SW480 (cell line): ENCODE data around the gene TAAR1.
"Not testable (repeated sequence)": the region's sequence is repeated elsewhere in the genome, so short reads cannot be mapped to it uniquely, and the experiment has no call there.

Experiments
- DNase-seq: peaks from one replicate; pipeline ENCODE4 v3.0.0-alpha.2; 2016; ENCODE audit warnings: low spot score

The TAAR1 gene, protein sequence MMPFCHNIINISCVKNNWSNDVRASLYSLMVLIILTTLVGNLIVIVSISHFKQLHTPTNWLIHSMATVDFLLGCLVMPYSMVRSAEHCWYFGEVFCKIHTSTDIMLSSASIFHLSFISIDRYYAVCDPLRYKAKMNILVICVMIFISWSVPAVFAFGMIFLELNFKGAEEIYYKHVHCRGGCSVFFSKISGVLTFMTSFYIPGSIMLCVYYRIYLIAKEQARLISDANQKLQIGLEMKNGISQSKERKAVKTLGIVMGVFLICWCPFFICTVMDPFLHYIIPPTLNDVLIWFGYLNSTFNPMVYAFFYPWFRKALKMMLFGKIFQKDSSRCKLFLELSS

DNA sequence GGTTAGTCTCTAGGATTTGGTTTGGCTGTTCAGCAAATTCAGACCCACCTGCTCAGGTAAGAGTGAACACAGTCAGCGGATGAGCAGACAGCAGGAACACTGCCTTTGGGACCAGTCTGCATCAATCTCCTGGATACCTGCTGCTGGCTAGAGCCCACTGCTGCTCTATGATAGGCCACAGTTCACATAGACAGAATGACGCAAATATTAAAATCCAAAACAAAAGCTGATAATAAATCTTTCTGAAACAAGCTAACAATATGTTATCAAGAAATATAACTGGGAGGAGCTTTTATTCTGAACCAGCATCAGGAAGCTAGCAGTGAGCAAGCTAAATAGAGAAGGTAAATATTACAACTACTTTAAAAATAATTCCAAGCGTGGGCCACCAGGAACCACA lies at the start of gene TAAR1:
TAAR1 (minus strand) TSS at position 101 of the 400 bp plus-strand sequence. CDS start 13,179 bp downstream, outside the sequence.
- no peak for DNase-seq

DNA sequence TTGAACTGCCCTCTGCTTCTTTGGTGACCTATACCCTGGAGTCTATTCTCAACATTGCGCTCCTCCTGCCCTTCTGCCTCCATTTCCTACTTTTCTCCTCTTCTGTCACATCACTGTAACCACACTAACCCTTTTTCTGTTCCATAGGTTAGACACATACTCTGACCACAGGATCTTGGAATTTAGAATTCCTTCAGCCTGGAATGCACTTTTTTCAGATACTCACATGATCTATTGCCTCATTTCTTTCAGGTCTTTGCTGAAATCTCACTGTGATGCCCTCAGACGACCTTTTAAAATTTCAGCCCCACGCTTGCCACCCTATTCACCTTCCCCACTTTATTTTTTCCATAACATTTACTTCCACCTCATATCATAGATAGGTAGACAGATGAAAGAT lies 49.8 kb upstream of the TAAR1 start:
- DNase-seq: no peak

DNA sequence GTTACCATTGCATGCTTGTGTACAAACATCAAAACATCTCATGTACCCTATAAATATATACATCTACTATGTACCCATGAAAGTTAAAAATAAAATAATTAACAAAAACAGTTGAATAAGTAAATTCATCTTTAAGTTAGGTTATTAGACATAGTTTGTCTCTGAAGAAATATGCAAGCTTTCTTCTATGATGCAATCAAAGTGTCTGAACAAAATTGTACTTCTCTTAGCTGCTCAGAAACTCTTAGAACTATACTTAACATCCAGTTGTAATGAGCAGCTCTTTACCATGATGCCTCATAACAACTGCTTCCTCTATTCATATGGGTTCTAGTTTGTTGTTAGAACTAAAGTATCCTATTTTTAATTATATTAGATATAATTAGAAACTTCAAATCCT lies 49.0 kb upstream of the TAAR1 start:
- DNase-seq: no peak

DNA sequence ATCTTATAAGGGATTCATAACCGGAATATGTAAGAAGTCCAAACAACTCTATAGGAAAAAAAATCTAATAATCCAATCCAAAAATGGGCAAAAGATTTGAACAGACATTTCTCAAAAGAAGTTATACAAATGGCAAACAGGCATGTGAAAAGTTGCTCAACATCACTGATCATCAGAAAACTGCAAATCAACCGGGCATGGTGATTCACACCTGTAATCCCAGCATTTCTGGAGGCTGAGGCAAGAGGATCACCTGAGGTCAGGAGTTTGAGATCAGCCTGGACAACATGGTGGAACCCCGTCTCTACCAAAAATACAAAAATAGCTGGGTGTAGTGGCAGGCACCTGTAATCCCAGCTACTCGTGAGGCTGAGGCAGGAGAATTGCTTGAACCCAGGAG lies 47.8 kb upstream of the TAAR1 start:
- not testable (repeated sequence) for DNase-seq

DNA sequence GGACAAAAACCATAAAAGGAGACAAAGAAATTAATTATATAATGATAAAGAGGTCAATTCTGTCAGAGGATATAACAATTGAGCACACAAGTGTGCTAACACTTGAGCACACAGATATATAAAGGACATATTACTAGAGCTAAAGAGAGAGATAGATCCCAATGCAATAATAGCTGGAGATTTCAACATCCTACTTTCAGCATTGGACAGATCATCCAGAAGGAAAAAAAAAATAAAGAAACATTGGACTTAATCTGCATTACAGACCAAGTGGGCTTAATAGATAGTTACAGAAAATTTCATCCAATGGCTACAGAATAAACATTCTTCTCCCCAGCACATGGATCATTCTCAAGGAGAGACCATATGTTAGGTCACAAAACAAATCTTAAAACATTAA lies 45.0 kb upstream of the TAAR1 start:
- DNase-seq: no peak

DNA sequence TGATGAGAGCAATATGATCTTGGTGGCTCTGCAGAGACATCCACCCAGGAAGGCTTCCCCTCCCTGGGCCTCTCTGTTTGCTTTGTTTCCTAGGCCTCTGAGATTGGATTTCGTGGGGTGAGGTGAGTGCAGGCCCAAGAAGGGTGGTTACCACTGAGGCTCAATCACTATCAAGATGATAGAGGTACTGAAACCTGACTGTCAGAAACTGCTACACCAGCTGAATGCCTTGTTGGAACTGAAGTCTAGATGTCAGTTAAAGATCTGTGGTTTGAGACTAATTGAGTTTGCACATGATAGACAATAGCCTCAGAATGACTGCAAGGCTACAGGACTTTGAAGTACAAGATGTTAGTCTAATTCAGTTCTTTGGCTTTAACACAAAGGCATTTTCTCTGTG lies 39.6 kb upstream of the TAAR1 start:
- no peak for DNase-seq

DNA sequence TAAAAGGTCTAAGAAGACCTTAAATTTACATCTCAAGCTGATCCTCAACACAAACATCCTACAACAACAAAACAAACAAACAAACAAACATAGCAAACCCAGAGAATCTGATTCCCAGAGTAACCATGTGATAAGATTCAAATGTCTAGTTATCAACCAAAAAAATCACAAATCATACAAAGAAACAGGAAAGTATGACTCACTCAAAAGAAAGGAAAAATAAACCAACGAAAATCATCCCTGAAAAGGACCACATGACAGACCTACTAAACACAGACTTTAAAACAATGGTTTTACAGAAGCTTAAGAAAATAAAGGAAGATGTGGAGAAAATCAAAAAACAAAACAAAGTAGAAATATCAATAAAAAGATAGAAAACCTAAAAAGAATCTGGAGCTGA lies 36.8 kb upstream of the TAAR1 start:
- no peak for DNase-seq

DNA sequence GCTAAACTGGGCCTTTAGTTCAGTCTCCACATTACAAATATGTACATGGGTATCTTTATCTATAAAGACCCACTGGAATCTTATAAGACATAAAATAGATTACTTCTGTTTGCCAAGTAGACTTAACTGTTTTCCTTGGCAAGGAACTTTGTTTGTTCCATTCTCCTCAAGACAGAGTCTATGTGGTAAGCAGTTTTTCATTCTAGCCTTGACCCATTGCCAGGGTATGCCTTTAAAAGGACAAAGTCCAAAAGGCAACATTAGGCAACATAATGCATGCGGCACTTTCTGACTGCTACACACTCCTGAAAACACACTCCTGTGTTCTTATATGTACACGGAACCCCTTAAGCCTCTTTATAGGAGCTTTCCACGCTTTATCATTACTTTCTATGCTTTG lies 34.5 kb upstream of the TAAR1 start:
- no peak for DNase-seq

DNA sequence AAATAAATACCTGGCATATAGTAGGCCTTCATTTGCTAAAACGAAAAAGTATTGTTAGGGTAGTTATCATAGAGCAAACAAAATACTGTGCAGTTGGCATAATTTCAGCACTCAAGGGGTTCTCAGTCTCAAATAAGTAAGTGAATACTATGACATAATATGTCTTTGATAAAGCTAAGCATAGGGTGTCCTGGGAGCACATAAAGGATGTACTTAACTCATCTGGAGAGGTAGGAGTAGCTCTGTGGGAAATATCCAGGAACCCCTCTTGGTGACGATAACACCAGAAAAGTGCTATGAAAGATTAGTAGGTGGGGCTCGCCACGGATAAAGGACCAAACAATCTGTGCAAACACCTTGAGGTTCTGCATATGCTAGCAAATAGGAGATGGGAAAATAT lies 31.7 kb upstream of the TAAR1 start:
- DNase-seq: no peak

DNA sequence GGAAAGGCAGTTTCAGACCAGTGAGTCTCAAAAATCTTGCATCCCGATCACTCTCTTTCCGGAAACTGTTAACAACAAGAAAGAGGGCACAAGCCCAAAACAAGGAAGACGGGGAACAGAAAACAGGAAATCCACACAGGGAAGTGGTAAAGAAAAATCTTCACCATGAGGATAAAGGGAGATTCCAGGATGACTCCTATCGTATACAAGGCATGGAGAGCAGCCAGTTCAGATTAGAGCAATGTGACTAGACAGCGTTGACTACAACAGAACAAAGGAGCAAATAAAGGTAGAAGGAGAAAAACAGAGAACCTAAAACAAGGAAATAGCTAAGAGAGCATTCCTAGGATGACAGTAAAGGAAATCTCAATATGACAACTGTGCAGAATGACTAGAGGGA lies 28.3 kb upstream of the TAAR1 start:
- no peak for DNase-seq

DNA sequence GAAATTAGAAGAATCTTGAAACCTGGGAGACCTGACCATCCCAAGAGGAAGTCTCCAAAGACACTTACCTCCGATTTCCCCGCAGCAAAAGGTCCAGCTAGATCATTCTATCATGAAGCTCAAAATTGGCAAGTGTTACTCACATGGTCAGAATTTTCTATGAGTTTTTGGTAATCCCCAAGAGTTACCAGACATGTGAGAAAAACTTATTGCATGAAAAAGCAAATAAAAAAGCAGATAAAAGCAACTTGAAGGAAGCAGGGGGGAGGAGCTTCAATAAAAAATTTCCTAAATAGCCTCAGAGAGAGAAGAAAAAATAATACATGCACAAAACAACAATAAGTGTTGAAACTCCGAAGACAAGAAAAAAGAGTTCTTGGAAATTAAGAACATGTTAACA lies 27.5 kb upstream of the TAAR1 start:
- no peak for DNase-seq

DNA sequence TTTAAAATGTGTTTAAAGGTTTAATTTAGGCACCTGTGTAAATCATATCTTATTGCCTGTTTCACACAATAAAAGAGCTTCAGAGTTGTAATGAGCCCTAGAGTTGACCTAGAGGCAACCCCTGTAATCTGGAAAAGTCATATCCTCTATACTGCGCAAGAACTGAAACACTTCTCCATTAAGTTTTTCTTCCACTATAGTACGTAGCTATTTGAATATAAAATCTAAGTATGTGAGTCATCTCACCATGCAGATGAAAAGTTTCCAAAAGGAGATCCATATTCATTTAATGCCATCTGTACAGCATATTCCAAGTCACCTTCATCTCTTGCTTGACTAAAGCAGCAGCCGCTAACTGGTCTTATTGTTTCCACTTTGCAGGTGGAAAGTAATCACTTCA lies 26.0 kb upstream of the TAAR1 start:
- no peak for DNase-seq

DNA sequence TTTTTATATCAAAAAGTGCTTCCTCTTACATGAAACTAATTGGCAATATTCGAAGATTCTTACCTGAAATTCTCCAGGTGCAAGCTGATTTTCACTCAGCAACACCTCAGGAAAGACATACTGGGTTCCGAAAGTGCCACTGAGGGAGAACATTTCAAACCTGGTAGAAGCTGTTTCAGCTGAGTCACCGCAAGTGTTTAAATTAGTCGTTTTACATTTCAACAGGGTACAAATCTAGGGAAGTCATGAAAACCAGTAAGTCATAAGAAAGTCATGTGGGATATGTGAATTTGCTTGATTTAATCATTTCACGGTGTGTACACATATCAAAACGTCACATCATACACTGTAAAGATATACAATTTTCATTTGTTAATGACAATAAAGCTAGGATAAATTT lies 25.3 kb upstream of the TAAR1 start:
- DNase-seq: no peak

DNA sequence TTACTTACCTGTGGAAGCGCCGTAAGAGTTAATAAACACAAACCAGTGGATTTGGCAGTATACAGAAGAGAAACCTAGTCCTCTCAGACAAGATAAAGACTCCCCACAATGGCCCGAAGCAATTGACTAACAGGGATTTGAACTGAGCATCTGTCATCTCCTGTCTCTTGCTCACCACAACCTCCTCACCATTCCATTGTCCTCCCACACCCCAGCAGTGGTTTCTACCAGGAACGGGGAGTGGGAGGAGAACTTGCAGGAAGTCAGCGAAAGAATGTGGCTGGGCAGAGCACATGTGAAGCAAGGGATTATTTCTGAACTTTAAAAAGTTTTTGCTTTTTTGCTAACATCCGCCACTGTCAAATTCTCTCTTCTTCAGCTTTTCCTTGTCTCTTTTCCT lies 24.6 kb upstream of the TAAR1 start:
- peak; percentile 36 for DNase-seq

DNA sequence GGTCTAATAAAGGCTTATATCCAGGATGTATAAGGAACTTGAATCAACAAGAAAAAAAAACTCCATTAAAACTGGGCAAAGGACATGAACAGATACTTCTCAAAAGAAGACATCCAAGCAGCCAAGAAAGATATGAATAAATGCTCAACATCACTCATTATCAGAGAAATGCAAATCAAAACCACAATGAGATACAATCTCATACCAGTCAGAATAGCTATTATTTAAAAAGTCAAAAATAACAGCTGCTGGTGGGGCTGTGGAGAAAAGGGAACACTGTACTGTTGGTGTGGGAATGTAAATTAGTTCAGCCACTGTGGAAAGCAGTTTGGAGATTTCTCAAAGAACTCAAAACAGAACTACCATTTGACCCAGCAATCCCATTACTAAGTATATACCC lies 20.1 kb upstream of the TAAR1 start:
- DNase-seq: not testable (repeated sequence)

DNA sequence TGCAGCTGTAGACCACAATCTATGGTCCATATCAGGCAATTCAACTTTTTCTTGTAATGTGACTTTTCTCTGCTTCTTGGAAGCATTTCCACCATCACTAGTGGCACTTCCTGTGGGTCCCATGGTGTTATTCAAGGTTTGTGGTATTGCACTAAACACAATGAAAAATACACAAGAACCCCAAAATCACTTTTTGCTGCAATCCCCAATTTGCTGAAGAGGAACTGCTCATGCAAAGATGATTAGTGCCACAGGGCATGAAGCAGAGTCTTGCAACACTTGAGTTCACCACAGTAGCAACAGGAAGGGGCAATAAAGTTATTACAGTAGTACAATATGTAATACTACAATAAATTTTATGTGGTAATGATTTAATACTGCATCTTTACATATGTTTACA lies 16.8 kb upstream of the TAAR1 start:
- no peak for DNase-seq

DNA sequence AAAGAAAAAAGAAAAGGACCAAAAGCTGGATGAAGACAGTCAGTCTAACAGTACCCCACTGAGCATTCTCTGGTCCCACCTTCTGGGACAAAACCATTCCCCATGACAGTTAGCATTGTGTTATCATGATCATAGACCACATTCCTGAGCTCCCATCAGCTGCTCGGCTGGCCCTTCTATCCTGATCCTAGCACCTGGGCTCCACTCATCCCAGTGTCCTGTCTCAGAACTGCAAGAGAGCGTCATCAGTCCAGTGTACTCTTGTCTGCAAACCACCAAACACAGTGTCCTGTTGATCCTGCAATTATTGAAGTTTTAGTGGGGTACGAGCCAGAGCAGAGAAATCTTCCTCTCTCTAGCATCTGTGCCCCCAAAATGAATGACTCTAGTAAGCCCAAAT lies 16.0 kb upstream of the TAAR1 start:
- no peak for DNase-seq

DNA sequence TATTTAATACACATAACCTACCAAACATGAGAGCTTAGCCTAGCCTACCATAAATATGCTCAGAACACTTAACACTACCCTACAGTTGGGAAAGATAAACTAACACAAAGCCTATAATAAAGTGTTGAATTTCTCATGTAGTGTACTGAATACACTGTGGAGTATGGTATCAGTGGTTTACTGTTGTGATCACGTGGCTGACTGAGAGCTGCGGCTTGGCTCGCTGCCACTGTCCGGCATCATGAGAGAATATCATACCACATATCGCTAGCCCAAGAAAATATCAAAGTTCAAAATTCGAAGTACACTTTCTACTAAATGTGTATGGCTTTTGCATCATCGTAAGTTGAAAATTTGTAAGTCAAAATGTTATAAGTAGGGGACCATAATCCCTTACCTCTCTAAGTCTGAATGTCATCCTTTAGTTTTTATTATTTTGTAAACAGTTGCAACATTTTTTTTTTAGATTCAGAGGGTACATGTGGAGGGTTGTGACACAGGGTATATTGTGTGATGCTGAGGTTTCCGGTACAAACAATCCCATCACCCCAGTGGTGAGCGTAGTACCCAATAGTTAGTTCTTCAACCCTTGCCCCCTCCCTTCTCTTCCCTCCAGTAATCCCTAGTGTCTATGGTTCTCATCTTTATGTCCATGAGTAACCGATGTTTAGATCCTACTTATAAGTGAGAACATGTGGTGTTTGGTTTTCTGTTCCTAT lies 14.6 kb upstream of the TAAR1 start:
- DNase-seq: peak; percentile 50

DNA sequence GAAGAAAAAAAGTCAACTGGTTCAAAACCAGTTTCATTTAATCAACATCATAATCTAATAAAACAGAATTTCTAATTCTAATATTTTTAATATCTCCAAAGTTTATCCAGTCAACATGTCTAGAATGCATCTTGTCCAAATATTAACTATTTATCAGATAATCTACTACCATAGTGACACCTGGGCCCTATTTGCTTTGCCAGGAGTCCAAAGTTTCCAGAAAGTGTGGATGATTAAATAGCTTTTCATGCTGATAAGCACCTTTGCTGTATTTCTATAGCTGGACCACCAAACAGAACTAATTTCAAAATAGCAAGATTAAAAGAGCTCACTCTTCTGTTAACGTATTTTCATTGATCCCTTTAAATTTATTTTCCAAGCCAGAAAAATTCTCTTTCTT lies 12.3 kb upstream of the TAAR1 start:
- no peak for DNase-seq

DNA sequence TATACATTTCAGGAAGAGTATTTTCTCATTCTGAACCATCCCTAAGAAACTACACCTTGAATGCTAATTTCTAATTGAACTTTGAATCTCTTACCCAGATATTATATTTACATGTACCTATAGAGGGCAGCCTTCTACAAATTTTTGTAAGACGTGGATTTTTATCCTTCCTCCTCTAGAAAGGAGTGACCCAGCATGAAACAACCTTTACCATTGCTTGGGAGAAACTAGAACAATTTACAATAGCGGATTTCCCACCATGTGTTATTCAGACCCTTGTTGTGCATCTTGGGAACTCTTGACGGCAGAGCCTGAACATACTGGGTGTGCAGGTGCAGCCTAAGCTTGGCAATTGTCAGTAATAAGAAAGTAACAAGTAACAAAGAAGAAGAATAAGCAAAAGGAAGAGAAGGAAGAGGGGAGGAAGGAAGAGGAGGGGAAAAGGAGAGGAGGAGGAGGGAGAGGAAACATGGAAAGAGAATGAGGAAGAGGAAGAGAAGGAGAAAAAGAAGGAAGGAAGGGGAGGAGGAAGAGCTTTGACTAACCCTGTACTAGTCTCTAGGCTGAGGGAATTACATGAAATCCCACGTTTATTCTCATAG lies 10.8 kb upstream of the TAAR1 start:
- DNase-seq: peak; percentile 50

DNA sequence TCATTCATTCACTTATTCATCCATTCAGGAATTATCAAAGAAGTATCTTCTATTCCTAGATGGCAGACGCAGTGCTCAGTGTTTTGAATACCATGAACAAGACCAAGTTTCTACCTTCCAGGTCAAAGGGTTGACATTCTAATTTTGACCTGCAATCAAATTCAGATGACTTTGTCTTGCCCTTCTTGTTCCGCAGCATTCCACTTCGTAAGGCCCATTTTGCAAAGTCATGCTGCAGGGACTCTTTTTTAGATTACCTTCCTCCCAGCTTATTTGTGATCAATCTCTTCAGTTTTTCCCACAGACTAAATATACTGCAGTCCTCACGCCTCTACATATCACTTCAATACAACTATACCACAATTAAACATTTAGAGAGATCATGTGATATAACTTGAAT lies 7.1 kb upstream of the TAAR1 start:
- DNase-seq: no peak

DNA sequence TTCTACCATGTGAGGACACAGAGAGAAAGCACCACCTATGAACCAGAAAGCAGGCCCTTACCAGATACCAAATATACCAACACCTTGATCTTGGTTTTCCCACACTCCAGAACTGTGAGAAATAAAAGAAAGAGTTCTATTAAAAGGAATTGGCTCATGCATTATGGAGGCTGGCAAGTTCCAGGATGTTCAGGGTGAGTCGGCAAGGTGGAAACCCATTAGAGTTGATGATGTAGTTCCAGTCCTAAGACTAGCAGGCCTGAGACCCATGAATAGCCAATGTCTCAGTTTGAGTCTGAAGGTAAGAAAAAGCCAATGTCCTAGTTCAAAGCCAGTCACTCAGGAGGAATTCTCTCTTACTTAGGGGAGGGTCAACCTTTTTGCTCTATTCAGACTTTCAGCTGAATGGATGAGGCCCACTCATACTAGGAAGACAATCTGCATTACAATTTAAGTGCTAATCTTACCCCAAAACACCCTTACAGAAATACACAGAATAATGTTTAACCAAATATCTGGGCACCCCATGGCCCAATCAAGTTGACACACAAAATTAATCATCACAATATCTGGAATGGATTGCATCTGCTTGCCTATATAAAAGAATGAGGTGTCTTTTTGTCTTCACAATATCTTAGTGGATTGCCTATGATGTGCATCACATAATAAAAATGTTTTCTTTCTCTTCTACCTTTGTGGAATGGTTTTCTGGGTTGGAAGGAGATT lies 5.5 kb upstream of the TAAR1 start:
- no peak for DNase-seq

DNA sequence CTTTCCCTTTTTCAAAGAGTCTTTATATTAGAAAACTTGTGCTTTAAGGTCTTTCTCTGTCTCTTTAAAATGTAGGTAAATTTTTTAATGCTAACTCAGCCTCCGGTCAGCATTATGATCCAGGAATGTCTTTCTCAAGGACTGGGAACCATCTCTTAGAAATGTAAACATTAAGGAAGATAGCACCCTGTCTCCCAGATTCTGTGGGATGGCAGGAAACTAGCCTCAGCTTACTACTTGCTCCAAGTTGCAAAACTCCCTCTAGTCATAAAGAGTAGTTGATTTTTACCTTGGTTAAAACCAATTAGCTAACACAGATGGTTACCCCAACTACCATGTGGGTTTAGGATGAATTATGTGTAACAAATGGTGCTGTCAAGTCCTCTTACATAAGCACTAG lies 4.7 kb upstream of the TAAR1 start:
- DNase-seq: no peak
